ENCODE data around the gene DKC1.

Gene DKC1

DNA sequence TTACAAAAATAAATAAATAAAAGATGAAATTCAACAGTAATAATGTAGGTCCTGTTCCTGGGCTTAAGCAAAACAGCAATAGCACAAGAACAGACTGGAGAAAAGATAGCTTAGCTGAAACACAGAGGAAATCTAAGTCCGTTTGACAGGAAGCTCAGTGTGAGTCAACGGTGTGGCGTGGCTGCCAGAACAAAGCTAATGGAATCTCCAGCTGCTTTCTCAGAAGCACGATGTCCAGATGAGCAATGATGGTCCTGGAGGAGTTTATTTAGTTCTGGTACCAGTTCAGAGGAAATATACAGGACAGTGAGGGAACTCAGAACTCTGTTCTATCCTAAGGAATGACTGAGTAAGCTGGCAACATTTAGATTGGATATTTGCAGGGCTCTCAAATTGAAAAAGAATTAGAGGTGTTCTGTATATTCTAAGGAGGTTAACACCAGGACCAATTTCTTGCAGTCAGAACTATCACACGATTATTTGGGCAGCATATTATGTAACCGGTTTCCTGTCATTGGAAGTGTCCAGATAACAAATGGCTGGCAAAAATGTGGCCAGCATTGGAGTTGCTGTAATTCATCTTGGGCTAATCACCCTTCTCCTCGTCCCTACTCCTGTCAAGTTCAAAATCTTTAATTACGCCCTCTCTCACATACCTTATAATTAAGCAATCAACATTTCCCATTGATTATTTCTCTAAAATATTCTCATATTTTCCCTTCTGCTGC is 24.5 kb upstream of the DKC1 start:
- no peak for DNase-seq

DNA sequence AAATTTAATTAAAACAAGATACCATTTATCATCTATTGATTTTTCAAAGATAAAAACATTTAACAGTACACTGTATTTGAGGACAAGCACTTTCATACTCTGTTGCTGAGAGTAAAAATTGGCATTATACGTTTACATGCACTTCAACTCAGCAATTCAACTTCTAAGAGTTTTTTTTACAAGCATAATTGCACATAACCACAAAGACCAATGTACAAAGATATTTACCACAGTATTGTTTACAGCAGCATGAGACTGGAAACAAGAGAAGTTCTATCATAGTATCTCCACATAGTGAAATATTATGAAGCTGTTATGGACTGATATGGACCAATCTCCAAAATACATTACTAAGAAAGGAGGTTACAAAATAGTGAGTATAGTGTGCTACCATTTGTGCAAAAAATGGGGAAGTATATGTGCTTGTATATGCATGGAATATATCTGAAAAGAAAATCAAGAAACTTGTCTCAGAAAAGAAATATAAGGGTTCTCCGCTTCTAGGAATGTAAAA is 22.7 kb upstream of the DKC1 start:
- no peak for DNase-seq

GRCh38 chrX:154742613-154743012 is 20.1 kb upstream of the DKC1 start:
- DNase-seq: no peak

GRCh38 chrX:154748712-154749339 is 13.8 kb upstream of the DKC1 start:
- peak; percentile 58 to 85 for DNase-seq

GRCh38 chrX:154749856-154750255 is 12.8 kb upstream of the DKC1 start:
- no peak for DNase-seq

GRCh38 chrX:154750301-154751202 is 12.1 kb upstream of the DKC1 start, which contains the start of gene GAB3:
GAB3 (minus strand) TSS chrX:154751077; CDS start chrX:154751025, 52 bp downstream.
- peak; percentile 35 to 77 for DNase-seq

DNA sequence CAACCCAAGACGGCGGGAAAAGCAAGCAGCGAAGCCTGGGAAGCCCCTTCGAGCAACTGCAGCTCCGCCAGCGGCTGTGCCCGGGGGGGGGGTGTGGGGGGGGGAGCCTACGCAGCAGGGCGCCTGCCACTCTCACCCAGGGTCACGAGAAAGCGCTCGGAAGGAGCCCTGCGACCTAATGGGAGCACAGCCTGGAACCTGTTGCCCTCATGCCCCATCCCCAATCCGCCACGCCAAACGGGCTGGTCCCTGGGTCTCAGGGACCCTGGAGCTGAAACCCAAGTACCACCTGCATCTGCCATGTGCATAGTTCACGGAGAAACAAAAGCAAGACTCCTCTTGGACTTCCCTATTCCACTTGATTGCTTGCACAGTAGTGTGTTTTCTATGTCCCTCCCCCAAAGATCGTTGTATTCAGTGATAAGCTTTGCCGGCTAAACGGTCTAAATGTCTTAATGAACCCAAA is 11.4 kb upstream of the DKC1 start:
- no peak for DNase-seq

DNA sequence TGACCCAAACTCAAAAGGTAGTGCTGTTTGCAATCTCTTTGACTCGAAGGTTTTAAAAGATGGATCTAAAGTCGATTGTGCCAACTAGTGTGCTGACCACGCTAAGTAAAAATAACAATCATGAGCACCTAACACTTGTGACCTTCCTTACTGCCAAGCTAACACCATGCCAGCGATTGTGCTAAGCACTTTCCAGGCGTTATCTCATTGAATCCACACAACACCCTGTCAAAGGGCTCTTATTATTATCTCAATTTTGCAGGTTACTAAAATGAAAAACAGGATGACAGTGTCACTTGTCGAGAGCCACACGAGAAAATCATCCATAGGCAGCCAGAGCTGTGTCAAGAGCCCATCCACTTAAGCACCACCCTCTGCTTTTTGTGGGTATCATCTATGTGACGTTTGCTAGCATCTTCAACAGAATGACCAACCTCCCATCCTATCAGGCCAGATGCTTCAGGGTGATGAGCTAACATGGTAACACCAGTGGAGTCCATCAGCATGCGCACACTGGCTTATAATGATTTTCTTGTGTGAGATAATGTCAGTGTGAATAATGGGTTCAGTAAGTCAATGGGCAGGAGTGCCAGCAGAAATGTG is 10.9 kb upstream of the DKC1 start:
- DNase-seq: no peak

DNA sequence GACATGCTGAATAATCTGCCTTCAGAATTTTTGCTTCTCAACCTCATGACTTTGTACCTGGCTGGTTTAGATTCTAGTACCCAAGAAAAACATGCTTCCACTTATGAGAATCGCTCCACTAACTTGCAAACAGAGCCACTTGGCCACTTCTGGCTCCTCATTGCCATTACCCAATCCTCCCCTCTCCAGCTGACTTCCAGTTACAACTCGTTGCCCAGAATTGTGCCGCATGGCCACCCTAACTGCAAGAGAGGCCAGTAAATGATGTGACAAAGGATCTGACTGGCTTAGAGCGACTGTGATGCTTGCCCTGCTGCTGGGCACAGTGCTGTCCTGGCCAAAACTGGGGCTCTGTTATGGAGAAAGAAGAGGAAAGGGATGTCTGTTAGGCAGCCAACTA is 4.0 kb upstream of the DKC1 start:
- no peak for DNase-seq

GRCh38 chrX:154761977-154762536 is 607 bp upstream of the DKC1 start:
- peak; percentile 34 to 47 for DNase-seq

DNA sequence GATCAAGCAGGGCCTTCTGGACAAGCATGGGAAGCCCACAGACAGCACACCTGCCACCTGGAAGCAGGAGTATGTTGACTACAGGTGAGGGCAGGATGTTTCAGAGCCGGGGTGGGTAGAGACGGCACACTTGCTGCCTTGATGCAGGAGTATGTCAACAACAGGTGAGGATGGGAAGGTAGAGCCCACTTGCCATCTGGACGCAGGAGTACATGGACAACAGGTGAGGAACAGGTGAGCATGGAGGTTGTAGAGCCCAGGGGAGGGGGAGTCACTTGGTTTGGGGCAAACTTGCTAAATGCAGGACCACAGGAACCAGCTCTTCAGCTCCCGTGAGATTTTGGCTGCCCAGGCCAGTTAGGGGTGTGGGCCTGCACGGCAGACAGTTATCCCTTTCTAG is 12.0 kb downstream of the DKC1 start:
- DNase-seq: no peak

DNA sequence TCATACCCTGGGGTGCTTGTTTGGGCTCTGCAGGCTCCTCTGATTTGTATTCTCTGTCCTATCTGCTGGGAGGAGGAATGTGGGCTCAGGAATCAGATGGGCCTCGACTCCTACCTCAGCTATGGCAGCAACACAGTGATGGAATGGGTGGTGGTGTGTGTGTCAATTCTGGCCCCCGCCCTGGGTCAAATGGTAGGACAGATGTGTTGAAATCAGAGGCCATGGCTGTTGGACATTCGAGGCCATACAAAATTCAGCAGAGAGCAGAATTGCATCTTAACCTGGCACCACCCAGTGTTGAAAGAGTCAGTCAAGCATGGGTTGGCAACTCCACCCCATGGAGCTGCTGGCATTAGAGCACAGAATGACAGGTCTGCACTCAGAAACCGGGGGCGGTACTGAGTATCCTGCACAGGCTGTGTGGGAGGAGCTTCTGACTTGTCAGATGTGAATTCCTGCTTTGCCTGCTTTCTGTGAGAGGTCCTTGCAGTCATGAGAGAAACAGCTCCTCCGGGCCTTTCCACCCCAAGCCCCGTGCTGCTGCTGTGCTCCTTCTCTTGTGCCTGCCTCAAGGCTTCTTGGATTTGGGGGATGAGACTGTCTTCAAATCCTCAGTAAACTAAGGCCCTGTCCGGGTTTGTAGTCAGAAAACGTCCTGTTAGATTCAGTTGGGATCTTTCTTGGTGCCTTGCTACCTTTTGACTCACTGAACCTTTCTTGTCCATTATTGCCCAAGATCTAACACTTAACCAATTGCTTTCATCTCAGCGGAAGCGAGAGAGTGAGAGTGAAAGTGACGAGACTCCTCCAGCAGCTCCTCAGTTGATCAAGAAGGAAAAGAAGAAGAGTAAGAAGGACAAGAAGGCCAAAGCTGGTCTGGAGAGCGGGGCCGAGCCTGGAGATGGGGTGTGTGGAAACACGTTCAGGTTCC is 13.0 kb downstream of the DKC1 start:
- DNase-seq: peak in 1 of 2 experiments; percentile 35

DNA sequence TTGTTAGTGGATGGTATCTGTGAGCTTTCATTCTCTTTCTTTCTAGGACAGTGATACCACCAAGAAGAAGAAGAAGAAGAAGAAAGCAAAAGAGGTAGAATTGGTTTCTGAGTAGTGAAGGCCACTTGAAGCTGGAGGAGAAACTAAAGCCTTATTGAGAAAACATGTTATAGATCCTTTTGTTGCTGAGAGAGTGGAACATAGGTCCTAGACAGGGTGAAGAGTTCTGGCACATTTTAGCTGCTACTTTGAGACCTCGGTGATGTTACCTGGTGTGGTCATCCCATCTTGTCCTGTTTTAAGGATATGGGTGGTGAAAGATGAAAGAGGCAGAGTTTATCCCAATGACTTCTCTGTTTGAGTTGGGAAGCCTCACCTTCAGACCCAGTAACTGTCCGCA is 14.1 kb downstream of the DKC1 start:
- no peak for DNase-seq

DNA sequence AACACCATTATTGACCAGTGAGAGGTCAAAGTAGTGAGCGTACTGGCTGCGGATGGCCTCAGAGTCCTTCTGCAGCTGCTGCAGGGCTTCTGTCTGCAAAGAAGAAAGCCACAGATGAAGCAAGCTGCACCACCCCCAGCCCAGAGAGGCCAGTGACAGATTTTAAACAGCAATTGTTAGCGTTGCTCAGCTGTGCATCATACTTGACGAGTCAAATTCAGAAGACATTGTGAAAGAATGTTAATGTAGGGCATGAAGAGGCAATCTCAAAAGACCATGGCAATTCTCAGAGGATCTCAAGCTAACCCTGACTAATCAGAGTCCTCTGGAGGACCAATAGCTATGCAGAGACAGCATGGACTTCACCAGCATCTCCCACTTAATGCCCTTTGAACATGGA is 16.6 kb downstream of the DKC1 start:
- no peak for DNase-seq

- DNase-seq: no peak
Observed at GRCh38 chrX:154780968-154781367, 18.3 kb downstream of the DKC1 start.

DNA sequence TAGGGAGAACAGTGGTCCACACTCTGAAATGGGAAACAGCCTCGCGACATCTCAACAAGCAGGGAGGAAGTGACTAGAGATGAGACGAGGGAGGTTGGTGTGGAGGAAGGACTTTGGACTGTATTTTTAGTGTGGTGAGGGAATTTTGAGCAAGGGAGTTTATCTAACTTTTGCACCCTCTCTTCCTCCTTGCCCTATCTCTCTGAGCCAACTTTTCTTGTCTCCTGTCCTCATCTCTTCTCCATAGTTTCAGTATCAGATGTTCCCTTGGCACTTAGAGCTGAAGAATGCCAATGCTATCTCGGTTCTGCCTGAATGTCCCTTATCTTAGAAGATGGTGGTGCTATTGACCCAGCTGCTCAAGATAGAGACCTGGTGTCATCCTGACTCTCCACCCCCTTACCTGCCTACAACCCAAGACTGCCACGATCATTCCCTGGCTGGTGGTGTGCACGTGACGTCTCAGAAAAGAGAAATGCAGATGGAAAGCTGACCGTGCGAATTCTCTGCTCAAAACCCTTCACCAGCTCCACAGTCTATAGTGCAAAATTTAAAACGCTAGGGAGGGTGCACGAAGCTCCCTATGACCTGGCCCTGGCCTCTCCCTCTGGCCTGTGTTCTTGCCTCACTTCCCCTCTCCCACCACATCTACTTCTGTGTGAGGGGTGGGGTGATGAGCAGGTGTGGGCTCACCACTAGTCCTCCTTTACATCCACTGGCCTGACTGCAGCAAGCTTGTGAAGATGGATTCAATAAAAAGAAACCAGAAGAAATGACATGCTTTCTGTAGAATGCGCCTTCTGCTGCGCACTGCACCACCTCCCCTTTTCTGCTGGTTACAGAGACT is 21.7 kb downstream of the DKC1 start:
- no peak for DNase-seq

DNA sequence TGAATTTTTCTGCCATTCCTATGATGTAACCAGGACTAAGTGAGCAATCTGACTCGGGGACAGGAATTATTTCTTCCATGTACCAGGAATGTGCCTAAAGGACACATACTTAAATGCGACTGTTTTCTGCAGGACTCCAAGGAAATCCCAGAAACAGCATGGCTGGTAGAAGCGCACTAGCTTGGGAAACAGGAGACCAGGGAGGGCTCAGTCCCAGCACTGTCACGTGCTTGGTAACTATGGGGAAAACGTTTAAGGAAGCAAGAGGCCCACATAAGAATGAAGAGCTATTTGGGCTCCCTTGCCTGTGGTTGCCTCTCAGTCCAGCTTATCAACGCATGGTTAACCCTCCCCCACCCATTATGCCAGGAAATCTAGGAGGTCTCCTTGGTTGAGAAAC is 23.1 kb downstream of the DKC1 start:
- DNase-seq: no peak

DNA sequence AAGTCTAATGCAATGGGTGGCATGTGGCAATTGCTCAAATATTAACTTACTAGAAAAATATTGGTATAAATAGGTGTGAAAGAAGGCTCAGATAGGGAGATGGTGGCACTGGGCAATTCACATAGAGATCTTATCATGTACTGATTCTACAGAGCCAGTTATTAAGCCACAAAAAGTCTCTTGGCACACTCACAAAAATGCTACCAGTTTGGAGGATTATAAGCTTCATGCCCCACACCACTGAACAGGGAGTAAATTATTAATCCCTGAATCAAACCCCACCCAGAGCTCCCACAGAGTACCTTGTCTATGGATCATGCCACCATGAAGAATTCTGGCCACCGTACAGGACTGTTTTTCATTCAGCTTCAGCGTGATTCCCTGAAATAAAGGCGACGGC is 28.8 kb downstream of the DKC1 start:
- DNase-seq: no peak

GRCh38 chrX:154791939-154792338 is 29.3 kb downstream of the DKC1 start:
- DNase-seq: no peak

GRCh38 chrX:154793084-154793795 is 30.6 kb downstream of the DKC1 start:
- DNase-seq: no peak
